Fibroblast of mammary gland (primary cell): Measurements from ENCODE around the gene IARS1.

Experiments
- DNase-seq: peaks from one replicate; pipeline ENCODE4 v3.0.0-alpha.2; 2010; ENCODE audit warnings: low read depth
- H3K4me3 ChIP-seq: 2 replicates; pipeline ENCODE4 v1.5.1; 2011; ENCODE audit warnings: low read depth, mild to moderate bottlenecking, low read length, moderate library complexity; ENCODE audit not compliant: control insufficient read depth
- TF ChIP-seq, protein P1 (sequence below): conservative IDR thresholded peaks from 2 replicates; pipeline ENCODE4 v1.5.1; 2011; ENCODE audit warnings: low read depth, low read length, inconsistent platforms; ENCODE audit not compliant: control insufficient read depth, insufficient read depth

Gene IARS1

DNA sequence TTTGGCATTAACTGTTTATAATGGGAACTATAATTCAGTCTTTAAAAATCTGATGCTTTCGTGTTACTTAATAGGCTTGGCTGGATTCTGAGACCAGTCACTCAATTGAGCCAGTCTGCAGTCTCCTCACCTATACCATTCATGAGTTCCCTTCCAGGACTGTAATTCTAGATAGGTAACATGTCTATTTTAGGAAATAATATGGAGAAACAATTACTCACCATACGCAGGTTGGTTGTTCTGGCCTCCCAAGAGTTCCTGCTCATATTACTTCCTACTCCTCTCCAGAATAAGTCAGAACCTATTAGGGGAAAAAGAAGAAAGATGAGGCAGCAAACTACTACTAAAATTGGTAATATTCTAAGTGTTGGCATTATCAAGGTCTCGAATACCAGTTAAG lies 4.5 kb upstream of the IARS1 start:
- no peak for DNase-seq
- no peak overlapping the region for H3K4me3 ChIP-seq
- TF ChIP-seq, protein P1, sequence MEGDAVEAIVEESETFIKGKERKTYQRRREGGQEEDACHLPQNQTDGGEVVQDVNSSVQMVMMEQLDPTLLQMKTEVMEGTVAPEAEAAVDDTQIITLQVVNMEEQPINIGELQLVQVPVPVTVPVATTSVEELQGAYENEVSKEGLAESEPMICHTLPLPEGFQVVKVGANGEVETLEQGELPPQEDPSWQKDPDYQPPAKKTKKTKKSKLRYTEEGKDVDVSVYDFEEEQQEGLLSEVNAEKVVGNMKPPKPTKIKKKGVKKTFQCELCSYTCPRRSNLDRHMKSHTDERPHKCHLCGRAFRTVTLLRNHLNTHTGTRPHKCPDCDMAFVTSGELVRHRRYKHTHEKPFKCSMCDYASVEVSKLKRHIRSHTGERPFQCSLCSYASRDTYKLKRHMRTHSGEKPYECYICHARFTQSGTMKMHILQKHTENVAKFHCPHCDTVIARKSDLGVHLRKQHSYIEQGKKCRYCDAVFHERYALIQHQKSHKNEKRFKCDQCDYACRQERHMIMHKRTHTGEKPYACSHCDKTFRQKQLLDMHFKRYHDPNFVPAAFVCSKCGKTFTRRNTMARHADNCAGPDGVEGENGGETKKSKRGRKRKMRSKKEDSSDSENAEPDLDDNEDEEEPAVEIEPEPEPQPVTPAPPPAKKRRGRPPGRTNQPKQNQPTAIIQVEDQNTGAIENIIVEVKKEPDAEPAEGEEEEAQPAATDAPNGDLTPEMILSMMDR: no peak

DNA sequence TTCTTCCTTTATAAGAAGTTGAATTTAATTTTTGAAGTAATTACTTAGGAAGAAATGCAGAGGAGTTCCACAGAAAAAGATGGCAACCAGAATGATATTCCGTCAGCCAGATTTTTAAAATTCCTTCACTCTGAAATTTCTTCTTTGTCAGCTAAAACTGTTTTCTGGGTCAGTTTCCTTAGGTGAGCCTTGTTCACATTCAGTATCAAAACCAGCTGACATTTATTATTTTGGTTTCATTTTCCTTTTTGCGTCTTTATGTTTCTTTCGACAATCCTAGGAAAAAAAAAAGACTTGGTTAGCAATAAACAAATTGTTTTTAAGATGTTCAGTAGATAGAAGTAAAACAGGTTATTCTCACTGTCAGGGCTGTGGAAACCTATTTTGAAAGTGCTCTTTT lies 4.1 kb upstream of the IARS1 start:
- TF ChIP-seq, protein P1: no peak
- no peak overlapping the region for H3K4me3 ChIP-seq
- DNase-seq: no peak

DNA sequence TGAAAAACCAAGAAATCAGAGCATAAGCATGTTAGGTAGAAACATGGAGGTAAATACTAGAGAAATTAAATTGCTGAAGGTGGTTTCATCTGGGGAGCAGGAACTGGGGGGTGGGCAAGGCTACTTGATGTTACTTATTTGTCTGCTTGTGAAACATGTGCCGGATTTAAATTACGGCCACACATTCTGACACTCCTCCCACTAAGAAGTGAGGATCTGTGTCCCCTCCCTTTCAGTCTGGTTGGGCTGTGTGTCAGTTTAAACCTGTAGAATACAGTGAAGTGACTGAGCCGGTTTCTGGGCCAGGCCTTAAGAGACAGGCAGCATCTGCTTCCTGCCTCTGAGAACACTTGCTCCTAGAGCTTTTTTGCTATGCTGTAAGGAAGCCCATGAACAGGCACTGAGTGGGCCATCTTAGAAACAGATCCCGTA lies 2.3 kb upstream of the IARS1 start:
- TF ChIP-seq, protein P1: no peak
- H3K4me3 ChIP-seq: no peak overlapping the region
- no peak for DNase-seq

DNA sequence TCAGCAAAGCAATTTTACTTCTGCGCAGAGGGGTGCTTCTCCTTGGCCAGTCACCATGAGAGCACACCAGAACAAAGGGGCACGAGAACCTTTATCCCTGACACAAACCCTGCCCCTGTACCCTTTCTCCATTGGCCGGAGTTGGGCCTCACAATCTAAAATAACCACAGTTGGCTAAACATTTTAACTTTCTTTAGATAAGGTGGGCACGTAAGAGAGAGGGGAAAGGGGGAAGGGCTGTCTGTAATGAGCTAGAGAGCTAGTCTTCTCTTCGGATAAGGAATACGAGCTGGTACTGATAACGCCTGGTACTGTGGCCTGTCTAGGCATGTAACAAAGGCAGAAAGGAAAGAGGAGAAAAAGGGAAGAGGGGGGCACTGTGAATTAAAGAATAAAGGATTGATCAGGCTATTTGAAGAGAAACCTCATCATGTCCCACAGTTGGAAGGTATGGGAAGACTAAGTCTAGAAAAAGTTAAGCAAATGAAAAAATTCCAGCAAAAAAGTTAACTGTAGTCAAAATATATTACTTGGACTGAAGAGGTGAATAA lies 1.8 kb upstream of the IARS1 start:
- no peak overlapping the region for H3K4me3 ChIP-seq
- no peak for DNase-seq
- TF ChIP-seq, protein P1: no peak

DNA sequence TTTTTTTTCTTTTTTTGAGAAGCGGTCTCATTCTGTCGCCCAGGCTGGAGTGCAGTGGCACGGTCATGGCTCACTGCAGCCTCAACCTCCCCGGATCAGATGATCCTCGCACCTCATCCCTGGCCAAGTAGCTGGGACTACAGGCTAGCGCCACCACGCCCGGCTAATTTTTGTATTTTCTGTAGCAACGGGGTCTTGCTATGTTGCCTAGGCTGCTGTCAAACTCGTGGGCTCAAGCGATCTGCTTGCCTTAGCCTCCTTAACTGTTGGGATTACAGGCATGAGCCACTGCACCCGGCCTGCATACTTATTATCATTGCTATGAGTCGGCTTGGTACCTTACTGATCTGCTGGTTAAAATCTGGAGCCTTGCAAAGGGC lies 790 bp upstream of the IARS1 start:
- TF ChIP-seq, protein P1: no peak
- H3K4me3 ChIP-seq: peak overlapping the region; percentile 96
- peak; percentile 34 for DNase-seq

DNA sequence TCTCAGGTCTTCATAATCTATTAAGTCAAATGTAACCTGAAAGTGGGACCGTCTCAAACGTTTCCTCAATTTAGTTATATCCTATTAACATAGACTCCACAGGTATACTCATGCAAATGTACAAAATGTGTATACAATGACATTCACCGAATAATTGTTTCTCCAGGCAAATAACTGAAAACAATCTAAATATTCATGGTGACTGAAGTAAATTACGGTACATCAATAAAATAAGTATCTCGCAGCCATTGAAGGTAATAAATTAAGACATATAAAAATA lies 482 bp downstream of the IARS1 start:
- no peak for DNase-seq
- peak overlapping the region; percentile 96 for H3K4me3 ChIP-seq
- TF ChIP-seq, protein P1: no peak

DNA sequence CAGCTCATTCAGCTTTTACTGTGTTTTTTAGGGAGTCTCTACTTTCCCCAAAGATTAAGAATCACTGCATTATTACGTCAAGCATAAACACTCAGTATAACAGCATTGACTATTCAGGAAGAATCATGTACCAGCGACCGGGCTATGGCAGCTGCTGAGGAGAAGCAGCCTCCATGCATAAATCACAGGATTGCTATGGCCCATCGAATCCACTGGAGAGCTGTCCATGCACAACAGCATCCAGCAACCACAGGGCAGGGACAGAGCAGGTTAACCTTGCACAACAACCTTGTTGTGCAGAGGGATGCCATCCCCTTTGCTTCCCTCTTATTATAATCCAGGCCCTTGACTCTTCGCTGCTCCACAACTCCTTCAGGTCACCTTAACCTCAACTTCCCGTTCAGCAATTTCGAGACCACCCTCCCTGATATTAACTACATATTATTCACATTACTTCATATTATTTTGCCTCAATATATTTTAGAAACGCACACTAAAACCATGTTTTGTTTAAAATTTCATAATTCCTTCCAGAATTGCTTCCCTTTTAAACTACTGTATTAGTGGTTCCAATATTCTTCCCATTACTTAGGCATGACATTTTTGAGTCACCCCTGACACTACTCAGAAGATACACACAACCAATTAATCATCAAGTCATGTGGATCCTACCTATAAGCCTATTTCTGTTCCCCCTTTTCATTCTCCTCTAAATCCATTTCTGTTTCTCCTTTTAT lies 991 bp downstream of the IARS1 start:
- TF ChIP-seq, protein P1: no peak

More for the DNA sequence above, 991 bp downstream of the IARS1 start:
- H3K4me3 ChIP-seq: peak overlapping the region; percentile 96
- peak; percentile 44 for DNase-seq
